Loucy (cell line): ENCODE results near the gene TOGARAM2.

ENCODE experiments used
- H2AFZ ChIP-seq: fragments of 200-600 bp; sonication (generic); 2 replicates; pipeline ENCODE4 v1.6.0; 2016; ENCODE audit warnings: antibody characterized with exemption, mild to moderate bottlenecking, low read length, moderate library complexity
- H3F3A ChIP-seq: fragments of 200-600 bp; 2 replicates; pipeline ENCODE4 v1.6.0; 2016; ENCODE audit warnings: antibody characterized with exemption, low read depth, mild to moderate bottlenecking
- H3K27me3 ChIP-seq: fragments of 200-600 bp; sonication (generic); 2 replicates; pipeline ENCODE4 v1.6.1; 2014; ENCODE audit warnings: low read length, mild to moderate bottlenecking; ENCODE audit not compliant: insufficient read depth, poor library complexity, severe bottlenecking
- H3K36me3 ChIP-seq: fragments of 200-600 bp; sonication (generic); 2 replicates; pipeline ENCODE4 v1.6.1; 2016; ENCODE audit warnings: low read length; ENCODE audit not compliant: insufficient read depth
- H3K4me1 ChIP-seq: fragments of 200-600 bp; sonication (generic); 2 replicates; pipeline ENCODE4 v1.5.1; 2014; ENCODE audit warnings: low read length, mild to moderate bottlenecking; ENCODE audit not compliant: insufficient read depth, poor library complexity, severe bottlenecking
- H3K4me2 ChIP-seq: fragments of 200-600 bp; sonication (generic); 2 replicates; pipeline ENCODE4 v1.6.0; 2014; ENCODE audit warnings: antibody characterized with exemption, low read length, low read depth, mild to moderate bottlenecking; ENCODE audit not compliant: poor library complexity, severe bottlenecking
- H3K4me3 ChIP-seq: fragments of 200-600 bp; sonication (generic); 2 replicates; pipeline ENCODE4 v1.5.1; 2014; ENCODE audit warnings: low read length, mild to moderate bottlenecking, mixed read lengths; ENCODE audit not compliant: poor library complexity, severe bottlenecking
- H3K79me2 ChIP-seq: fragments of 200-600 bp; sonication (generic); 2 replicates; pipeline ENCODE4 v1.6.1; 2014; ENCODE audit warnings: low read length; ENCODE audit not compliant: insufficient read depth
- H3K9ac ChIP-seq: fragments of 200-600 bp; sonication (generic); 2 replicates; pipeline ENCODE4 v1.6.0; 2014; ENCODE audit warnings: mild to moderate bottlenecking, low read depth, low read length, moderate library complexity; ENCODE audit not compliant: poor library complexity, severe bottlenecking
- H3K9me2 ChIP-seq: fragments of 200-600 bp; sonication (generic); replicated peaks from 2 replicates; pipeline ENCODE4 v1.6.1; 2016; ENCODE audit warnings: low read depth, low read length, mixed read lengths
- H3K9me3 ChIP-seq: fragments of 200-600 bp; sonication (generic); 2 replicates; pipeline ENCODE4 v1.6.1; 2014; ENCODE audit warnings: mild to moderate bottlenecking, antibody characterized with exemption, low read length, low read depth; ENCODE audit not compliant: insufficient read depth
- H4K20me1 ChIP-seq: fragments of 200-600 bp; sonication (generic); 2 replicates; pipeline ENCODE4 v1.6.0; 2014; ENCODE audit warnings: antibody characterized with exemption, low read length, mild to moderate bottlenecking; ENCODE audit not compliant: insufficient read depth, poor library complexity, severe bottlenecking
- CTCF ChIP-seq: fragments of 200-600 bp; sonication (generic); conservative IDR thresholded peaks from 2 replicates; pipeline ENCODE4 v1.5.1; 2014; ENCODE audit warnings: mild to moderate bottlenecking, antibody characterized with exemption, low read length
- EZH2phosphoT487 ChIP-seq: fragments of 200-600 bp; IDR thresholded peaks from 2 replicates; pipeline ENCODE4 v1.6.1; 2018; ENCODE audit warnings: antibody characterized with exemption, mild to moderate bottlenecking, moderate library complexity, borderline replicate concordance

Gene TOGARAM2

GRCh38 chr2:29005331-29005730, 24.2 kb downstream of the TOGARAM2 start:
- Histone ChIP-seq H3K9me3 (no peaks in the 10 kb centered on the region), H2AFZ (no peak overlapping the region), H3K27me3 (no peaks in the 10 kb centered on the region), H3K9me2 (no peaks in the 10 kb centered on the region), H3K4me1 (peaks cover 25% of the 10 kb centered on the region), H4K20me1 (no peaks in the 10 kb centered on the region), H3K36me3 (no peaks in the 10 kb centered on the region), H3K4me2 (no peak overlapping the region), H3K9ac (no peak overlapping the region), H3K79me2 (no peaks in the 10 kb centered on the region), H3F3A (no peaks in the 10 kb centered on the region), H3K4me3 (no peak overlapping the region)
- TF ChIP-seq CTCF (no peak), EZH2phosphoT487 (no peak)

- H3F3A ChIP-seq = peaks cover 6% of the 10 kb centered on the region; the same call in 1 of the 2 replicates
- no peaks in the 10 kb centered on the region for H3K27me3 ChIP-seq
- no peak overlapping the region for H3K4me2 ChIP-seq
- H4K20me1 ChIP-seq = no peaks in the 10 kb centered on the region
- H3K4me3 ChIP-seq = no peak overlapping the region
- no peaks in the 10 kb centered on the region for H3K9me2 ChIP-seq
- no peaks in the 10 kb centered on the region for H3K36me3 ChIP-seq
- no peak overlapping the region for H3K9ac ChIP-seq
- no peaks in the 10 kb centered on the region for H3K9me3 ChIP-seq
- H2AFZ ChIP-seq = no peak overlapping the region
- H3K79me2 ChIP-seq = no peaks in the 10 kb centered on the region
- H3K4me1 ChIP-seq = peaks cover 26% of the 10 kb centered on the region
- TF ChIP-seq CTCF (no peak), EZH2phosphoT487 (no peak)
Measured at GRCh38 chr2:29006092-29006979, 25.2 kb downstream of the TOGARAM2 start.

GRCh38 chr2:29006980-29007301, 25.8 kb downstream of the TOGARAM2 start:
- Histone ChIP-seq H3K9ac (no peak overlapping the region), H3F3A (peaks cover 11% of the 10 kb centered on the region; the same call in 1 of the 2 replicates), H3K4me2 (no peak overlapping the region), H3K4me3 (no peak overlapping the region), H3K36me3 (no peaks in the 10 kb centered on the region), H4K20me1 (no peaks in the 10 kb centered on the region), H3K4me1 (peaks cover 32% of the 10 kb centered on the region), H2AFZ (no peak overlapping the region), H3K9me2 (no peaks in the 10 kb centered on the region), H3K27me3 (no peaks in the 10 kb centered on the region), H3K79me2 (no peaks in the 10 kb centered on the region), H3K9me3 (no peaks in the 10 kb centered on the region)
- TF ChIP-seq EZH2phosphoT487 (no peak), CTCF (no peak)
